IMR-90 (cell line): Measurements from ENCODE around the gene RGS13. TPM values are rescaled to one million over a fixed set of nuclear protein-coding genes. Genes with fewer than 3 reads are reported as not detected.
A peak's percentile ranks its signal among the peaks of the same experiment; 100 is the strongest.

Source experiments
- ATAC-seq: fragments of 200-7000 bp; cut with Tn5 transposase; 2 replicates; pipeline ENCODE4 v1.9.1; 2020; ENCODE audit warnings: low read depth, mild to moderate bottlenecking, moderate library complexity
- BruUV-seq: library from RNA; stranded (reverse); fragments of 400-500 nt; replicated peaks from 2 replicates; lab custom pipeline; 2021; lab: Mats Ljungman, UMichigan
- CTCF ChIA-PET: fragments of 300-600 bp; formaldehyde crosslinking; extraction: SDS; loops from one replicate; lab custom pipeline; 2021; ENCODE audit warnings: antibody characterized with exemption; lab: Yijun Ruan, JAX
- POLR2A ChIA-PET: fragments of 300-600 bp; sonication (Branson Sonifier 250); formaldehyde crosslinking; loops from one replicate; lab custom pipeline; 2022; ENCODE audit warnings: antibody characterized with exemption; ENCODE audit not compliant: unreplicated experiment; lab: Charles Lee
- DNase-seq: peaks from one replicate; pipeline ENCODE4 v3.0.0; 2013
- H2AFZ ChIP-seq: replicated peaks from 2 replicates; pipeline ENCODE3; 2013; ENCODE audit warnings: low read length, mild to moderate bottlenecking; ENCODE audit not compliant: poor library complexity
- H2AK5ac ChIP-seq: 2 replicates; pipeline ENCODE4 v1.6.1; 2013; ENCODE audit warnings: low read depth, low read length, inconsistent platforms
- H2AK9ac ChIP-seq: replicated peaks from 2 replicates; pipeline ENCODE3; 2013; ENCODE audit warnings: mild to moderate bottlenecking, low read depth, low read length, moderate library complexity; ENCODE audit not compliant: poor library complexity
- H2BK120ac ChIP-seq: 2 replicates; pipeline ENCODE4 v1.6.1; 2013; ENCODE audit warnings: low read depth, low read length, inconsistent platforms
- H2BK15ac ChIP-seq: 3 replicates; pipeline ENCODE4 v1.6.1; 2013; ENCODE audit warnings: low read depth, low read length, inconsistent platforms
- H2BK20ac ChIP-seq: 2 replicates; pipeline ENCODE4 v1.6.1; 2013; ENCODE audit warnings: low read depth, mild to moderate bottlenecking, inconsistent platforms, low read length, moderate library complexity
- H2BK5ac ChIP-seq: 2 replicates; pipeline ENCODE4 v1.6.1; 2013; ENCODE audit warnings: mild to moderate bottlenecking, low read depth, low read length, inconsistent platforms; ENCODE audit not compliant: poor library complexity, severe bottlenecking
- H3K14ac ChIP-seq: replicated peaks from 2 replicates; pipeline ENCODE4 v1.6.1; 2013; ENCODE audit warnings: low read depth, low read length, inconsistent platforms
- H3K18ac ChIP-seq: 2 replicates; pipeline ENCODE4 v1.6.1; 2013; ENCODE audit warnings: low read depth, low read length, control low read depth
- H3K23ac ChIP-seq: 2 replicates; pipeline ENCODE4 v1.6.1; 2013; ENCODE audit warnings: low read depth, low read length, inconsistent platforms
- H3K27ac ChIP-seq: 2 replicates; pipeline ENCODE4 v1.5.1; 2013; ENCODE audit warnings: mild to moderate bottlenecking, control low read depth, low read length; ENCODE audit not compliant: insufficient read depth
- H3K27me3 ChIP-seq: 2 replicates; pipeline ENCODE4 v1.6.1; 2013; ENCODE audit warnings: low read length; ENCODE audit not compliant: control insufficient read depth, insufficient read depth
- H3K36me3 ChIP-seq: 2 replicates; pipeline ENCODE4 v1.6.1; 2013; ENCODE audit warnings: low read length, mixed read lengths; ENCODE audit not compliant: control insufficient read depth, insufficient read depth
- H3K4ac ChIP-seq: 2 replicates; pipeline ENCODE4 v1.6.1; 2013; ENCODE audit warnings: low read depth, low read length, inconsistent platforms
- H3K4me1 ChIP-seq: 2 replicates; pipeline ENCODE4 v1.6.1; 2013; ENCODE audit warnings: low read length, mixed read lengths; ENCODE audit not compliant: control insufficient read depth, insufficient read depth
- H3K4me2 ChIP-seq: 2 replicates; pipeline ENCODE4 v1.6.1; 2013; ENCODE audit warnings: low read depth, mild to moderate bottlenecking, control low read depth, low read length, moderate library complexity
- H3K4me3 ChIP-seq: 2 replicates; pipeline ENCODE4 v1.5.1; 2013; ENCODE audit warnings: low read depth, mild to moderate bottlenecking, control low read depth, low read length, moderate library complexity; ENCODE audit not compliant: insufficient read depth
- H3K56ac ChIP-seq: 2 replicates; pipeline ENCODE4 v1.6.1; 2013; ENCODE audit warnings: low read length, inconsistent platforms; ENCODE audit not compliant: insufficient read depth; ENCODE audit errors: extremely low read depth
- H3K79me1 ChIP-seq, 2 experiments: 2 replicates each; pipeline ENCODE4 v1.6.1; 2013; ENCODE audit warnings: low read length in 2 of 2, inconsistent platforms in 1 of 2, low read depth in 1 of 2
- H3K9ac ChIP-seq: 2 replicates; pipeline ENCODE4 v1.6.1; 2013; ENCODE audit warnings: low read depth, low read length, control low read depth
- H3K9me1 ChIP-seq: 2 replicates; pipeline ENCODE4 v1.6.1; 2013; ENCODE audit warnings: low read length, inconsistent platforms; ENCODE audit not compliant: insufficient read depth
- H3K9me3 ChIP-seq: 2 replicates; pipeline ENCODE4 v1.6.1; 2013; ENCODE audit warnings: low read length; ENCODE audit not compliant: control insufficient read depth, insufficient read depth
- H4K20me1 ChIP-seq: 2 replicates; pipeline ENCODE4 v1.6.1; 2013; ENCODE audit warnings: low read length, inconsistent platforms; ENCODE audit not compliant: insufficient read depth
- H4K5ac ChIP-seq: 2 replicates; pipeline ENCODE4 v1.6.1; 2013; ENCODE audit warnings: mild to moderate bottlenecking, low read depth, low read length, control low read depth
- H4K8ac ChIP-seq, 2 experiments: 2 replicates each; pipeline ENCODE4 v1.6.1; 2013; ENCODE audit warnings: low read depth in 2 of 2, low read length in 2 of 2, control low read depth in 1 of 2, inconsistent platforms in 1 of 2
- H4K91ac ChIP-seq: 2 replicates; pipeline ENCODE4 v1.6.1; 2013; ENCODE audit warnings: low read depth, low read length, inconsistent platforms; ENCODE audit not compliant: insufficient read depth
- CEBPB ChIP-seq: IDR thresholded peaks from 2 replicates; pipeline ENCODE4 v1.6.1; 2012; ENCODE audit warnings: low read depth, low read length, improper control_type of control experiment
- CTCF ChIP-seq: conservative IDR thresholded peaks from 2 replicates; pipeline ENCODE4 v1.5.1; 2012; ENCODE audit warnings: mild to moderate bottlenecking, low read depth, low read length, improper control_type of control experiment
- FOS ChIP-seq: fragments of 150-350 bp; IDR thresholded peaks from 2 replicates; pipeline ENCODE4 v1.6.1; 2016; ENCODE audit warnings: low read depth, low read length
- MAZ ChIP-seq: IDR thresholded peaks from 2 replicates; pipeline ENCODE4 v1.6.1; 2012; ENCODE audit warnings: low read depth, mild to moderate bottlenecking, low read length, improper control_type of control experiment, moderate library complexity, borderline replicate concordance
- MXI1 ChIP-seq: IDR thresholded peaks from 2 replicates; pipeline ENCODE4 v1.6.1; 2012; ENCODE audit warnings: low read depth, mild to moderate bottlenecking, low read length, moderate library complexity, borderline replicate concordance
- RAD21 ChIP-seq: IDR thresholded peaks from 2 replicates; pipeline ENCODE4 v1.6.1; 2012; ENCODE audit warnings: low read length, improper control_type of control experiment
- RCOR1 ChIP-seq: IDR thresholded peaks from 2 replicates; pipeline ENCODE4 v1.6.1; 2012; ENCODE audit warnings: mild to moderate bottlenecking, low read length, improper control_type of control experiment; ENCODE audit not compliant: insufficient replicate concordance
- whole genome bisulfite sequencing, 2 experiments: methylation state at CpG; one replicate each; pipeline versions ENCODE4 v1.1.5 to v1.1.7; 2013; ENCODE audit warnings: missing lambda C conversion rate in 2 of 2; ENCODE audit not compliant: insufficient read length in 1 of 2; ENCODE audit errors: extremely low coverage in 2 of 2; 5-methylcytosine and 5-hydroxymethylcytosine counted together
- dilution Hi-C: fragments of 300-500 bp; cut with HindIII; formaldehyde crosslinking; loops from one replicate; pipeline ENCODE4 v1.14.3; 2018; ENCODE audit warnings: low sequenced_read_pairs; ENCODE audit not compliant: unreplicated experiment
- in situ Hi-C: fragments of 300-500 bp; cut with MboI; formaldehyde crosslinking; loops from 3 replicates; pipeline ENCODE4 v1.14.3; 2019; ENCODE audit warnings: low sequenced_read_pairs, inconsistent platforms, mixed read lengths
- intact Hi-C: fragments of 100-400 bp; cut with micrococcal nuclease; formaldehyde crosslinking; loops from 2 replicates; pipeline ENCODE4 v1.10.0; 2022
- polyA plus RNA-seq, 3 experiments: library from polyadenylated mRNA; depleted of rRNA; stranded (reverse); fragments of >200 nt; gene quantifications; 2 replicates each; pipeline ENCODE4 v1.2.3, GENCODE V29; 2012; ENCODE audit warnings: low replicate concordance in 1 of 3
- total RNA-seq: library from RNA; depleted of rRNA; stranded (reverse); fragments of >200 nt; gene quantifications from 2 replicates; pipeline ENCODE4 v1.2.3, GENCODE V29; 2012

Gene RGS13
- total and polyA plus RNA-seq, 2 of the 4 experiments (the other 2 are of a cell fraction), result not detected

- no peak overlapping the region for H4K91ac ChIP-seq
- no peak overlapping the region for H4K8ac ChIP-seq
- intact Hi-C loops, result no loop called here
- no peak for DNase-seq
- H4K20me1 ChIP-seq, result no peaks in the 10 kb centered on the region
- dilution Hi-C loops, result no loop called here
- no peaks in the 10 kb centered on the region for H3K9me3 ChIP-seq
- in situ Hi-C loops, result no loop called here
- H3K27me3 ChIP-seq, result no peaks in the 10 kb centered on the region
- H3K4me2 ChIP-seq, result no peak overlapping the region
- H2BK15ac ChIP-seq, result 0 out of 3 replicates have a peak overlapping the region, but pooled peaks have one; percentile 7
- no peak overlapping the region for H2AK9ac ChIP-seq
- TF ChIP-seq MAZ, result no peak
- TF ChIP-seq RCOR1, result no peak
- no peak for TF ChIP-seq FOS
- no peak for TF ChIP-seq RAD21
- TF ChIP-seq CTCF, result no peak
- no peak for TF ChIP-seq CEBPB
- no peak for TF ChIP-seq MXI1
- BruUV-seq, result no TSS peak
- no peak overlapping the region for H2BK5ac ChIP-seq
- H3K4ac ChIP-seq, result no peak overlapping the region
- H2BK20ac ChIP-seq, result no peak overlapping the region
- H4K5ac ChIP-seq, result no peak overlapping the region
- WGBS, 2 experiments, result 88% methylated on average over 1 of the region's 3 CpGs; no CpG with 5 or more reads in 1 of the 2 experiments
- CTCF ChIA-PET, result no interaction called here
- no peak overlapping the region for H2AFZ ChIP-seq
- H3K9me1 ChIP-seq, result no peaks in the 10 kb centered on the region
- H3K36me3 ChIP-seq, result no peaks in the 10 kb centered on the region
- no peak overlapping the region for H3K56ac ChIP-seq
- no peak for ATAC-seq
- no peak overlapping the region for H3K4me3 ChIP-seq
- H2BK120ac ChIP-seq, result no peak overlapping the region
- H3K23ac ChIP-seq, result no peak overlapping the region
- no peaks in the 10 kb centered on the region for H3K79me1 ChIP-seq
- no peak overlapping the region; the same call in 1 of the 2 replicates for H3K14ac ChIP-seq
- no peak overlapping the region for H3K9ac ChIP-seq
- H3K18ac ChIP-seq, result 0 out of 2 replicates have a peak overlapping the region, but pooled peaks have one; percentile 18
- no peak overlapping the region for H2AK5ac ChIP-seq
- POLR2A ChIA-PET, result no interaction called here
- H3K27ac ChIP-seq, result no peak overlapping the region
- H3K4me1 ChIP-seq, result no peaks in the 10 kb centered on the region
These were observed 32.6 kb upstream of the RGS13 start for GRCh38 chr1:192603218-192603787.
